HCT116 (cell line): Measurements from ENCODE around the gene MOB3A.

ENCODE experiments used
- CTCF ChIP-seq, 3 experiments: fragments of 200-600 bp in 1 of 3; sonication (generic) in 1 of 3; IDR thresholded peaks in 2 of 3; conservative IDR thresholded peaks in 1 of 3; 2 replicates each; pipeline ENCODE4 v1.5.1; 2012 to 2017; ENCODE audit warnings: low read depth in 2 of 3, low read length in 2 of 3, antibody characterized with exemption in 1 of 3, borderline replicate concordance in 1 of 3, control low read depth in 1 of 3, mild to moderate bottlenecking in 1 of 3, mixed read lengths in 1 of 3, mixed run types in 1 of 3, moderate library complexity in 1 of 3; ENCODE audit not compliant: insufficient read depth in 1 of 3
- EGR1 ChIP-seq: IDR thresholded peaks from 2 replicates; pipeline ENCODE4 v1.6.1; 2012; ENCODE audit warnings: low read depth
- EZH2 ChIP-seq: fragments of 200-600 bp; sonication (generic); IDR thresholded peaks from 2 replicates; pipeline ENCODE4 v1.6.1; 2017; ENCODE audit warnings: antibody characterized with exemption, mixed run types
- FOSL1 ChIP-seq: IDR thresholded peaks from 2 replicates; pipeline ENCODE4 v1.6.1; 2012; ENCODE audit warnings: low read depth
- POLR2A ChIP-seq: IDR thresholded peaks from 2 replicates; pipeline ENCODE4 v1.7.0; 2011; ENCODE audit warnings: borderline replicate concordance; ENCODE audit not compliant: insufficient read depth, insufficient read length; ENCODE audit errors: extremely low read depth
- POLR2AphosphoS5 ChIP-seq: IDR thresholded peaks from 2 replicates; pipeline ENCODE4 v1.6.1; 2011; ENCODE audit warnings: mild to moderate bottlenecking, low read depth, low read length, moderate library complexity
- SIN3A ChIP-seq: IDR thresholded peaks from 2 replicates; pipeline ENCODE4 v1.6.1; 2012; ENCODE audit warnings: low read depth

- TF ChIP-seq POLR2AphosphoS5: no peak
- TF ChIP-seq CTCF (IDR thresholded peaks at IDR 0.05 in 2 of 3, conservative IDR thresholded peaks at IDR 0.05 in 1 of 3; ENCODE audit: borderline replicate concordance in 1 of 3, insufficient read depth in 1 of 3, low read depth in 2 of 3, low read length in 2 of 3): no peak
- TF ChIP-seq EGR1: no peak
- no peak for TF ChIP-seq EZH2
- TF ChIP-seq SIN3A: no peak
- no peak for TF ChIP-seq POLR2A
- TF ChIP-seq FOSL1: no peak
Measured at GRCh38 chr19:2103045-2103707, 7.0 kb upstream of the MOB3A start.
